A549 (cell line): ENCODE measurements around the gene RASSF9. TPM values are rescaled to one million over a fixed set of nuclear protein-coding genes. Genes with fewer than 3 reads are reported as not detected.
A peak's percentile ranks its signal among the peaks of the same experiment; 100 is the strongest.

Source experiments
- ATAC-seq, 2 experiments: fragments of 200-7000 bp in 1 of 2; fragments of >200 bp in 1 of 2; cut with Nextera tagmentation in 1 of 2; cut with Tn5 transposase in 1 of 2; 3 replicates each; pipeline versions ENCODE4 v1.8.0 to v1.9.1; 2018 to 2020; ENCODE audit warnings: mild to moderate bottlenecking in 1 of 2, moderate library complexity in 1 of 2
- CTCF ChIA-PET: fragments of 300-600 bp; sonication (Branson Sonifier 250); formaldehyde crosslinking; extraction: SDS; loops from one replicate; lab custom pipeline; 2021; ENCODE audit warnings: antibody characterized with exemption, inconsistent platforms; lab: Yijun Ruan, JAX
- POLR2A ChIA-PET: fragments of 350-600 bp; formaldehyde crosslinking; extraction: SDS; loops from one replicate; lab custom pipeline; 2021; ENCODE audit warnings: antibody characterized with exemption, inconsistent platforms; lab: Yijun Ruan, JAX
- DNase-seq, 2 experiments: peaks; one replicate each; pipeline versions ENCODE4 v3.0.0 to v3.0.0-alpha.2; 2011 to 2016; ENCODE audit warnings: low read depth in 1 of 2, low spot score in 1 of 2
- FAIRE-seq: peaks from 2 replicates; lab custom pipeline; 2011; peaks lifted over from hg19 to GRCh38; lab: Jason Lieb, UNC
- H3K27ac ChIP-seq, 2 experiments: fragments of >200 bp; sonication (Bioruptor Twin); formaldehyde crosslinking; 3 replicates each; pipeline ENCODE4 v1.5.1; 2016 to 2017
- H3K4me1 ChIP-seq: fragments of >200 bp; sonication (Bioruptor Twin); formaldehyde crosslinking; 3 replicates; pipeline ENCODE4 v1.6.1; 2016
- H3K4me2 ChIP-seq: fragments of >200 bp; sonication (Bioruptor Twin); formaldehyde crosslinking; 3 replicates; pipeline ENCODE4 v1.6.1; 2016
- H3K4me3 ChIP-seq: fragments of >200 bp; sonication (Bioruptor Twin); formaldehyde crosslinking; 3 replicates; pipeline ENCODE4 v1.5.1; 2016
- H3K9me3 ChIP-seq: fragments of >200 bp; sonication (Bioruptor Twin); formaldehyde crosslinking; 3 replicates; pipeline ENCODE4 v1.6.1; 2016
- BHLHE40 ChIP-seq: IDR thresholded peaks from 2 replicates; pipeline ENCODE4 v1.6.1; 2012; ENCODE audit warnings: low read depth, low read length, inconsistent platforms
- CBX2 ChIP-seq: fragments of 200-600 bp; sonication (generic); IDR thresholded peaks from 2 replicates; pipeline ENCODE4 v1.6.1; 2016; ENCODE audit warnings: low read depth, mild to moderate bottlenecking, borderline replicate concordance
- CEBPB ChIP-seq, 2 experiments: fragments of >200 bp in 1 of 2; sonication (Bioruptor Twin) in 1 of 2; formaldehyde crosslinking in 1 of 2; IDR thresholded peaks; 2 replicates each; pipeline ENCODE4 v1.6.1; 2012 to 2016
- CHD2 ChIP-seq: fragments of 150-350 bp; IDR thresholded peaks from 2 replicates; pipeline ENCODE4 v1.6.1; 2014; ENCODE audit warnings: low read length; ENCODE audit not compliant: partially characterized antibody
- CHD4 ChIP-seq: fragments of 200-600 bp; sonication (generic); IDR thresholded peaks from 2 replicates; pipeline ENCODE4 v1.6.1; 2016; ENCODE audit warnings: antibody characterized with exemption, mild to moderate bottlenecking, borderline replicate concordance
- EHF ChIP-seq: fragments of 250-450 bp; sonication (Bioruptor Pico); IDR thresholded peaks from 2 replicates; pipeline ENCODE4 v1.5.0; 2020; ENCODE audit warnings: mild to moderate bottlenecking
- EHMT2 ChIP-seq: fragments of 200-600 bp; sonication (generic); IDR thresholded peaks from 2 replicates; pipeline ENCODE4 v1.6.1; 2016; ENCODE audit warnings: antibody characterized with exemption, low read depth, mild to moderate bottlenecking, moderate library complexity
- EP300 ChIP-seq, 2 experiments: fragments of >200 bp; sonication (Bioruptor Twin); formaldehyde crosslinking; IDR thresholded peaks; 2 replicates in 1 of 2; 3 replicates in 1 of 2; pipeline ENCODE4 v1.6.1; 2016 to 2017
- ESRRA ChIP-seq: fragments of 150-350 bp; IDR thresholded peaks from 2 replicates; pipeline ENCODE4 v1.6.1; 2014; ENCODE audit warnings: mild to moderate bottlenecking, low read length, borderline replicate concordance
- HDAC2 ChIP-seq: fragments of 200-600 bp; sonication (generic); IDR thresholded peaks from 2 replicates; pipeline ENCODE4 v1.6.1; 2016
- HOXB13 ChIP-seq: fragments of 250-450 bp; sonication (Bioruptor Pico); IDR thresholded peaks from 2 replicates; pipeline ENCODE4 v1.5.0; 2020; ENCODE audit warnings: low read depth, mild to moderate bottlenecking, moderate library complexity
- HOXB5 ChIP-seq: fragments of 250-450 bp; sonication (Bioruptor Pico); IDR thresholded peaks from 2 replicates; pipeline ENCODE4 v1.5.0; 2020; ENCODE audit warnings: mild to moderate bottlenecking, moderate library complexity
- JUN ChIP-seq, 2 experiments: fragments of >200 bp; sonication (Bioruptor Twin); formaldehyde crosslinking; IDR thresholded peaks; 2 replicates in 1 of 2; 3 replicates in 1 of 2; pipeline ENCODE4 v1.6.1; 2016 to 2017
- JUNB ChIP-seq: fragments of >200 bp; sonication (Bioruptor Twin); formaldehyde crosslinking; IDR thresholded peaks from 2 replicates; pipeline ENCODE4 v1.6.1; 2016
- KDM1A ChIP-seq: fragments of 200-600 bp; sonication (generic); IDR thresholded peaks from 2 replicates; pipeline ENCODE4 v1.6.1; 2016; ENCODE audit warnings: low read depth, mild to moderate bottlenecking
- MAZ ChIP-seq: fragments of 150-350 bp; IDR thresholded peaks from 2 replicates; pipeline ENCODE4 v1.6.1; 2014; ENCODE audit warnings: antibody characterized with exemption, low read depth, low read length, borderline replicate concordance
- NFE2L2 ChIP-seq: fragments of 150-350 bp; conservative IDR thresholded peaks from 2 replicates; pipeline ENCODE4 v1.6.1; 2014; ENCODE audit warnings: low read length
- PHF8 ChIP-seq: fragments of 200-600 bp; sonication (generic); IDR thresholded peaks from 2 replicates; pipeline ENCODE4 v1.6.1; 2016; ENCODE audit warnings: low read depth, mild to moderate bottlenecking, antibody characterized with exemption, moderate library complexity, borderline replicate concordance
- POLR2A ChIP-seq: IDR thresholded peaks from 2 replicates; pipeline ENCODE4 v1.6.1; 2012; ENCODE audit warnings: mild to moderate bottlenecking, low read length
- POLR2AphosphoS2 ChIP-seq: conservative IDR thresholded peaks from 2 replicates; pipeline ENCODE4 v1.6.1; 2012; ENCODE audit warnings: low read length, improper control_type of control experiment, inconsistent platforms
- SMC3 ChIP-seq: fragments of >200 bp; sonication (Bioruptor Twin); formaldehyde crosslinking; IDR thresholded peaks from 3 replicates; pipeline ENCODE4 v1.6.1; 2018; ENCODE audit warnings: inconsistent platforms
- TFCP2L1 ChIP-seq: fragments of 250-450 bp; sonication (Bioruptor Pico); IDR thresholded peaks from 2 replicates; pipeline ENCODE4 v1.5.0; 2021; ENCODE audit warnings: mild to moderate bottlenecking
- TP53 ChIP-seq: fragments of 250-450 bp; sonication (Bioruptor Pico); IDR thresholded peaks from 2 replicates; pipeline ENCODE4 v1.5.0; 2021; ENCODE audit warnings: mild to moderate bottlenecking, moderate library complexity
- ZNF302 ChIP-seq: fragments of 250-450 bp; sonication (Bioruptor Pico); IDR thresholded peaks from 2 replicates; pipeline ENCODE4 v1.9.0; 2021; ENCODE audit warnings: inconsistent platforms, mild to moderate bottlenecking, moderate library complexity
- polyA plus RNA-seq, 4 experiments: library from polyadenylated mRNA; depleted of rRNA in 3 of 4; stranded (reverse); fragments of >200 nt; fragmentation: RNase III in 1 of 4; extraction: RNeasy Plus Mini Kit Qiagen cat#74134 plus additional on column Dnase treatment in 1 of 4; gene quantifications; 2 replicates in 3 of 4; 3 replicates in 1 of 4; pipeline ENCODE4 v1.2.3, GENCODE V29; 2011 to 2017
- TF ChIP-seq, protein P1 (sequence below): IDR thresholded peaks from 2 replicates; pipeline ENCODE4 v1.6.1; 2012
- TF ChIP-seq, protein P2 (sequence below): IDR thresholded peaks from 2 replicates; pipeline ENCODE4 v1.6.1; 2012; ENCODE audit warnings: low read depth, borderline replicate concordance
- TF ChIP-seq, protein P3 (sequence below): fragments of 250-450 bp; sonication (Bioruptor Pico); IDR thresholded peaks from 2 replicates; pipeline ENCODE4 v1.5.0; 2021; ENCODE audit warnings: mild to moderate bottlenecking, moderate library complexity, borderline replicate concordance
- TF ChIP-seq, protein P4 (sequence below): fragments of 250-450 bp; sonication (Bioruptor Pico); IDR thresholded peaks from 2 replicates; pipeline ENCODE4 v1.5.0; 2020; ENCODE audit warnings: low read depth, mild to moderate bottlenecking, moderate library complexity

The RASSF9 gene
- polyA plus RNA-seq, 2 of the 4 experiments (the other 2 are of a cell fraction), result 0.98 to 5.6 TPM

DNA sequence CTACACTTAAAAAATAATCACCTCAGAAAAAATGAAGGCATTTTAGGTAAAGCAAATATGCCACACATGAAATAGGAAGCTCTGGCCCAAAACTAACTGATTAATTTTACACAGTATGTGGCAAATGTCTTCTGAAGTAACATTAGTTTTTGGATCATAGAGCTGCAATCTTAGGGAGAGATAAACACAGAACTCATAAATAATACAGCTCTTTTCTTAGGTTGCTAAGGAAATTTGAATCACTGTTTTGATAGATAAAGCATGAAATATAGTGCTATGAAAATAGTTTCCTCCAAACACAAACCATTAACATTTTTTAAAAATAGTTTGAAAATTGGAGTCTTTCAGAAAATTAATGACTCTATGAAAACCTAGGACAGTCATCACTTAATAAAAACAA is 15.0 kb downstream of the RASSF9 start (continued):
- TF ChIP-seq, protein P1, sequence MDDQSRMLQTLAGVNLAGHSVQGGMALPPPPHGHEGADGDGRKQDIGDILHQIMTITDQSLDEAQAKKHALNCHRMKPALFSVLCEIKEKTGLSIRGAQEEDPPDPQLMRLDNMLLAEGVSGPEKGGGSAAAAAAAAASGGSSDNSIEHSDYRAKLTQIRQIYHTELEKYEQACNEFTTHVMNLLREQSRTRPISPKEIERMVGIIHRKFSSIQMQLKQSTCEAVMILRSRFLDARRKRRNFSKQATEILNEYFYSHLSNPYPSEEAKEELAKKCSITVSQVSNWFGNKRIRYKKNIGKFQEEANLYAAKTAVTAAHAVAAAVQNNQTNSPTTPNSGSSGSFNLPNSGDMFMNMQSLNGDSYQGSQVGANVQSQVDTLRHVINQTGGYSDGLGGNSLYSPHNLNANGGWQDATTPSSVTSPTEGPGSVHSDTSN, result no peak
- TF ChIP-seq CBX2, result no peak
- TF ChIP-seq, all 56 proteins: peak for 0

DNA sequence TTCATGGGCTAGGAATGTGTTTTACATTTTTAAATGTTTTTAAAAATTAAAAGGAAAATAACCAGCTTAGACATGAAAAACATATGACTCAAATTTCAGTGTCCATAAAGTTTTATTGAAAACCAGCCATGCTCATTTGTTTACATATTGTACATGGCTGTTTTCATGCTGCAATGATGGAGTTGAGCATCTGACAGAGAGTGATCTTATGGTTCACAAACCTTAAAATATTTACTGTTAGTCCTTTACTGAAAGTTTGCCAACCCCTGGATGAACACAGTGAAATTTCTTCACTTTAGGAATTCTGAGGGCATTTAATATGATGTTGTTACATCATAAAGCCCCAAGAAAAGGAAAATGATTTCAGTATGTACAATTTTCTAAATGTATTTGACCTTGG is 16.1 kb downstream of the RASSF9 start:
- ChIA-PET CTCF (no interaction called here), POLR2A (no interaction called here)
- FAIRE-seq (peak; percentile 13), DNase-seq (no peak), ATAC-seq (no peak)
- H3K4me3 ChIP-seq, result no peak overlapping the region
- no peak overlapping the region; the same call in 2 of the 3 replicates for H3K4me2 ChIP-seq
- no peaks in the 10 kb centered on the region for H3K9me3 ChIP-seq
- peaks cover 42% of the 10 kb centered on the region for H3K4me1 ChIP-seq
- no peak for TF ChIP-seq BHLHE40
- no peak for TF ChIP-seq ZNF302 (CRISPR knock-in tag)
- TF ChIP-seq PHF8, result no peak
- no peak for TF ChIP-seq CHD2
- TF ChIP-seq, protein P1, result no peak
- no peak for TF ChIP-seq HDAC2
- TF ChIP-seq, protein P2, sequence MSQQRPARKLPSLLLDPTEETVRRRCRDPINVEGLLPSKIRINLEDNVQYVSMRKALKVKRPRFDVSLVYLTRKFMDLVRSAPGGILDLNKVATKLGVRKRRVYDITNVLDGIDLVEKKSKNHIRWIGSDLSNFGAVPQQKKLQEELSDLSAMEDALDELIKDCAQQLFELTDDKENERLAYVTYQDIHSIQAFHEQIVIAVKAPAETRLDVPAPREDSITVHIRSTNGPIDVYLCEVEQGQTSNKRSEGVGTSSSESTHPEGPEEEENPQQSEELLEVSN, result no peak
- no peak for TF ChIP-seq TP53 (CRISPR knock-in tag)
- no peak for TF ChIP-seq HOXB5 (CRISPR knock-in tag)
- no peak for TF ChIP-seq TFCP2L1 (CRISPR knock-in tag)
- no peak for TF ChIP-seq HOXB13 (CRISPR knock-in tag)
- no peak for TF ChIP-seq MAZ
- TF ChIP-seq EP300 (IDR thresholded peaks at IDR 0.05), result no peak
- no peak for TF ChIP-seq JUN (IDR thresholded peaks at IDR 0.05)
- no peak for TF ChIP-seq KDM1A
- no peak for TF ChIP-seq POLR2A
- no peak for TF ChIP-seq SMC3
- TF ChIP-seq JUNB, result no peak
- no peak for TF ChIP-seq POLR2AphosphoS2
- H3K27ac ChIP-seq, result no peak overlapping the region

DNA sequence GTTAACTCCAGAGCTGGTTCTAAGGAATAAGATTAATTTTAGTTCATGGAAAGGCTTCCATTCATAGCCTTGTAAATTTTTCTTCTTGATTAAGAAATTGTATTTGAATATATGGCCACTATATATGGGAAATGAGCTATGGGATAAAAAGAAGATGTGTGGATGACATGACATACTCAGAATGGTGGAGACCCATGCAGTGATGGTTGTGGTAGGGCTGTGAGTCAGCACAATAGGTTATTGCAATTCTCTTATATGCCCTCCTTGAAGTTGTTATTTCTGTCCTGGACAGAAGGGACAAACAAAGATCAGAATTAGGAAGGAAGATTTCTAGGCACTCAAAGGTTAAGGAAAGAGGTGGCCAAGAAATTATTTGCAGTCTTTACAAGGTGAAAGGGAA is 21.5 kb downstream of the RASSF9 start:
- Histone ChIP-seq H3K9me3 (no peaks in the 10 kb centered on the region), H3K4me1 (peaks cover 8% of the 10 kb centered on the region; the same call in 1 of the 3 replicates), H3K4me2 (peak overlapping the region; percentile 27; the same call in 1 of the 3 replicates), H3K27ac (peak overlapping the region; percentile 18 to 33; a peak in 2 of 6 replicates), H3K4me3 (no peak overlapping the region)
- DNase-seq, result no peak
- CTCF ChIA-PET, result no interaction called here
- no peak for FAIRE-seq
- TF ChIP-seq CHD4 (no peak), NFE2L2 (no peak), ZNF302 (CRISPR knock-in tag) (no peak), POLR2A (no peak), HOXB5 (CRISPR knock-in tag) (no peak), EHF (CRISPR knock-in tag) (no peak), ESRRA (no peak), CEBPB (IDR thresholded peaks at IDR 0.05) (no peak), JUN (IDR thresholded peaks at IDR 0.05) (no peak), SMC3 (no peak), POLR2AphosphoS2 (no peak), EHMT2 (no peak), JUNB (no peak)
- TF ChIP-seq, protein P3, sequence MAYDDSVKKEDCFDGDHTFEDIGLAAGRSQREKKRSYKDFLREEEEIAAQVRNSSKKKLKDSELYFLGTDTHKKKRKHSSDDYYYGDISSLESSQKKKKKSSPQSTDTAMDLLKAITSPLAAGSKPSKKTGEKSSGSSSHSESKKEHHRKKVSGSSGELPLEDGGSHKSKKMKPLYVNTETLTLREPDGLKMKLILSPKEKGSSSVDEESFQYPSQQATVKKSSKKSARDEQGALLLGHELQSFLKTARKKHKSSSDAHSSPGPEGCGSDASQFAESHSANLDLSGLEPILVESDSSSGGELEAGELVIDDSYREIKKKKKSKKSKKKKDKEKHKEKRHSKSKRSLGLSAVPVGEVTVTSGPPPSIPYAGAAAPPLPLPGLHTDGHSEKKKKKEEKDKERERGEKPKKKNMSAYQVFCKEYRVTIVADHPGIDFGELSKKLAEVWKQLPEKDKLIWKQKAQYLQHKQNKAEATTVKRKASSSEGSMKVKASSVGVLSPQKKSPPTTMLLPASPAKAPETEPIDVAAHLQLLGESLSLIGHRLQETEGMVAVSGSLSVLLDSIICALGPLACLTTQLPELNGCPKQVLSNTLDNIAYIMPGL (CRISPR knock-in tag), result no peak
- TF ChIP-seq, protein P4, sequence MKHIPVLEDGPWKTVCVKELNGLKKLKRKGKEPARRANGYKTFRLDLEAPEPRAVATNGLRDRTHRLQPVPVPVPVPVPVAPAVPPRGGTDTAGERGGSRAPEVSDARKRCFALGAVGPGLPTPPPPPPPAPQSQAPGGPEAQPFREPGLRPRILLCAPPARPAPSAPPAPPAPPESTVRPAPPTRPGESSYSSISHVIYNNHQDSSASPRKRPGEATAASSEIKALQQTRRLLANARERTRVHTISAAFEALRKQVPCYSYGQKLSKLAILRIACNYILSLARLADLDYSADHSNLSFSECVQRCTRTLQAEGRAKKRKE (CRISPR knock-in tag), result no peak
- POLR2A ChIA-PET, result no interaction called here
- ATAC-seq, result peak in 1 of 2 experiments; percentile 46; a peak in 2 of 6 replicates
